Measurements from ENCODE around the gene CPNE5.

- TF ChIP-seq RAD21 (IDR thresholded peaks at IDR 0.05; ENCODE audit: low read depth) = no peak
- no peak for TF ChIP-seq NFIC (IDR thresholded peaks at IDR 0.05)
- TF ChIP-seq REST (IDR thresholded peaks at IDR 0.05; ENCODE audit: low read depth) = no peak
- TF ChIP-seq CREB1 (IDR thresholded peaks at IDR 0.05; ENCODE audit: low read depth) = no peak
- no peak for TF ChIP-seq CEBPB (IDR thresholded peaks at IDR 0.05)
- TF ChIP-seq EP300 (IDR thresholded peaks at IDR 0.05; ENCODE audit: borderline replicate concordance) = no peak
- no peak for TF ChIP-seq EGR1 (IDR thresholded peaks at IDR 0.05)
- no peak for TF ChIP-seq TAF1 (IDR thresholded peaks at IDR 0.05; ENCODE audit: low read depth)
Measured at GRCh38 chr6:36875250-36875633, 36.0 kb upstream of the CPNE5 start.
